ENCODE measurements around the gene CD300LB. TPM values are rescaled to one million over a fixed set of nuclear protein-coding genes. Genes with fewer than 3 reads are reported as not detected.

The CD300LB gene
- total RNA-seq, 1 donor from 2014 or later, result not detected

- H3K4me1 Mint-ChIP-seq (ENCODE audit: low read depth, unreplicated experiment), result peaks cover 20% of the 10 kb centered on the region
- Histone ChIP-seq H3K4me1 (ENCODE audit: insufficient read depth, low read length) (peaks cover 11% of the 10 kb centered on the region), H3K4me3 (ENCODE audit: insufficient read depth, low read depth, low read length) (no peak overlapping the region), H3K9ac (ENCODE audit: low read length) (peak overlapping the region; percentile 72), H3K9me3 (ENCODE audit: insufficient read depth, low read depth, low read length) (peaks cover 6% of the 10 kb centered on the region), H3K27me3 (ENCODE audit: insufficient read depth, low read length) (peaks cover 20% of the 10 kb centered on the region), H3K36me3 (ENCODE audit: insufficient read depth, low read length) (no peaks in the 10 kb centered on the region), H3K79me2 (ENCODE audit: insufficient read depth, low read length) (no peaks in the 10 kb centered on the region), H3K4me2 (ENCODE audit: low read length) (peak overlapping the region; percentile 52), H3K27ac (ENCODE audit: low read depth, low read length) (peak overlapping the region; percentile 82), H2AFZ (ENCODE audit: low read depth, low read length) (peak overlapping the region; percentile 27), H4K20me1 (ENCODE audit: insufficient read depth, low read length) (peaks cover 8% of the 10 kb centered on the region)
- FAIRE-seq, result peak; percentile 98
- no peak overlapping the region for H3K4me3 Mint-ChIP-seq (ENCODE audit: unreplicated experiment)
- TF ChIP-seq CTCF (IDR thresholded peaks at IDR 0.05; ENCODE audit: insufficient read depth, low read depth, low read length) (no peak), EZH2 (IDR thresholded peaks at IDR 0.05; ENCODE audit: insufficient read depth, low read length) (no peak)
- peaks cover 2% of the 10 kb centered on the region for H3K36me3 Mint-ChIP-seq (ENCODE audit: low read depth, unreplicated experiment)
- peak; percentile 100 for DNase-seq (ENCODE audit: low read depth)
- peak overlapping the region; percentile 96 for H3K27ac Mint-ChIP-seq (ENCODE audit: unreplicated experiment)
- peaks cover 17% of the 10 kb centered on the region for H3K27me3 Mint-ChIP-seq (ENCODE audit: low read depth, unreplicated experiment)
- peaks cover 8% of the 10 kb centered on the region for H3K9me3 Mint-ChIP-seq (ENCODE audit: unreplicated experiment)
Measured at GRCh38 chr17:74569020-74570003, 38.0 kb upstream of the CD300LB start.

GRCh38 chr17:74568106-74568873 is 37.0 kb upstream of the CD300LB start:
- FAIRE-seq (peak; percentile 54), DNase-seq (ENCODE audit: low read depth) (peak; percentile 81)
- no peak overlapping the region for H2AFZ ChIP-seq (ENCODE audit: low read depth, low read length)
- H3K4me1 Mint-ChIP-seq (ENCODE audit: low read depth, unreplicated experiment), result peaks cover 20% of the 10 kb centered on the region
- H3K36me3 ChIP-seq (ENCODE audit: insufficient read depth, low read length), result no peaks in the 10 kb centered on the region
- H3K9me3 ChIP-seq (ENCODE audit: insufficient read depth, low read depth, low read length), result peaks cover 6% of the 10 kb centered on the region
- H3K4me3 ChIP-seq (ENCODE audit: insufficient read depth, low read depth, low read length), result no peak overlapping the region
- H3K27ac Mint-ChIP-seq (ENCODE audit: unreplicated experiment), result peak overlapping the region; percentile 37
- H3K27ac ChIP-seq (ENCODE audit: low read depth, low read length), result no peak overlapping the region
- H3K27me3 Mint-ChIP-seq (ENCODE audit: low read depth, unreplicated experiment), result peaks cover 17% of the 10 kb centered on the region
- no peak overlapping the region for H3K4me3 Mint-ChIP-seq (ENCODE audit: unreplicated experiment)
- H3K9me3 Mint-ChIP-seq (ENCODE audit: unreplicated experiment), result peaks cover 11% of the 10 kb centered on the region
- peak overlapping the region; percentile 65 for H3K9ac ChIP-seq (ENCODE audit: low read length)
- H3K79me2 ChIP-seq (ENCODE audit: insufficient read depth, low read length), result no peaks in the 10 kb centered on the region
- H4K20me1 ChIP-seq (ENCODE audit: insufficient read depth, low read length), result peaks cover 8% of the 10 kb centered on the region
- H3K27me3 ChIP-seq (ENCODE audit: insufficient read depth, low read length), result peaks cover 19% of the 10 kb centered on the region
- H3K4me1 ChIP-seq (ENCODE audit: insufficient read depth, low read length), result peaks cover 11% of the 10 kb centered on the region
- H3K4me2 ChIP-seq (ENCODE audit: low read length), result no peak overlapping the region
- H3K36me3 Mint-ChIP-seq (ENCODE audit: low read depth, unreplicated experiment), result peaks cover 2% of the 10 kb centered on the region
- TF ChIP-seq EZH2 (IDR thresholded peaks at IDR 0.05; ENCODE audit: insufficient read depth, low read length), result no peak
- TF ChIP-seq CTCF (IDR thresholded peaks at IDR 0.05; ENCODE audit: insufficient read depth, low read depth, low read length), result no peak

All from astrocyte (in vitro differentiated cells and primary cell).